ENCODE data around the gene SPDYE2. TPM values are rescaled to one million over a fixed set of nuclear protein-coding genes. Genes with fewer than 3 reads are reported as not detected.
"Not testable (repeated sequence)": the region's sequence is repeated elsewhere in the genome, so short reads cannot be mapped to it uniquely, and the experiment has no call there.

The SPDYE2 gene
- total RNA-seq, 1 donor from 2014 or later, result not detected

- not testable (repeated sequence) for DNase-seq
Observed at GRCh38 chr7:102606848-102607247, 55.8 kb downstream of the SPDYE2 start.

GRCh38 chr7:102609734-102610133 is 58.7 kb downstream of the SPDYE2 start:
- not testable (repeated sequence) for DNase-seq

- DNase-seq, result not testable (repeated sequence)
Observed at GRCh38 chr7:102610441-102610840, 59.4 kb downstream of the SPDYE2 start.

- not testable (repeated sequence) for DNase-seq
Observed at GRCh38 chr7:102611013-102611674, 60.1 kb downstream of the SPDYE2 start.

- DNase-seq, result not testable (repeated sequence)
Observed at GRCh38 chr7:102611675-102612325, 60.8 kb downstream of the SPDYE2 start.

Other genes with a start within 250 kb of the SPDYE2 start
- gene SPDYE6, start 194.8 kb upstream of the SPDYE2 start, total RNA-seq, result not detected in 2 replicates
- gene PRKRIP1, start 154.9 kb upstream of the SPDYE2 start, total RNA-seq, result 15.9 and 18.0 TPM in 2 replicates
- 94.3 and 147 TPM in 2 replicates for gene ORAI2, start 117.7 kb upstream of the SPDYE2 start, total RNA-seq
- 11.6 and 25.5 TPM in 2 replicates for gene ALKBH4, start 86.4 kb upstream of the SPDYE2 start, total RNA-seq
- gene LRWD1, start 86.2 kb upstream of the SPDYE2 start, total RNA-seq, result 21.6 and 28.8 TPM in 2 replicates
- gene POLR2J, start 72.3 kb upstream of the SPDYE2 start, total RNA-seq, result 19.9 and 22.4 TPM in 2 replicates
- gene RASA4B, start 33.4 kb upstream of the SPDYE2 start, total RNA-seq, result 10.1 and 13.1 TPM in 2 replicates
- gene UPK3BL2, start 7.5 kb upstream of the SPDYE2 start, total RNA-seq, result 2.3 and 2.7 TPM in 2 replicates
- 25.5 and 36.4 TPM in 2 replicates for gene POLR2J3, start 21.4 kb downstream of the SPDYE2 start, total RNA-seq
- 30.4 and 38.3 TPM in 2 replicates for gene RASA4, start 65.5 kb downstream of the SPDYE2 start, total RNA-seq
- gene UPK3BL1, start 91.6 kb downstream of the SPDYE2 start, total RNA-seq, result 10.1 and 12.6 TPM in 2 replicates
- not detected in 2 replicates for gene SPDYE2B, start 99.1 kb downstream of the SPDYE2 start, total RNA-seq
- 2.5 and 5.4 TPM in 2 replicates for gene POLR2J2, start 120.4 kb downstream of the SPDYE2 start, total RNA-seq
- gene FAM185A, start 197.8 kb downstream of the SPDYE2 start, total RNA-seq, result 9.2 and 9.4 TPM in 2 replicates

All from dermis blood vessel endothelial cell (primary cell).